NCI-H1436 treated with DMSO at 0.1 percent for 48 hours (cell line): ENCODE data around the gene RND2.
"Not testable (repeated sequence)": the region's sequence is repeated elsewhere in the genome, so short reads cannot be mapped to it uniquely, and the experiment has no call there.

ENCODE experiments used
- DNase-seq: peaks from one replicate; lab custom pipeline; 2025; lab: John Stamatoyannopoulos, UW

RND2 gene

GRCh38 chr17:43027091-43028032 is 2.3 kb downstream of the RND2 start:
- no peak for DNase-seq

- no peak for DNase-seq
These were observed 3.3 kb downstream of the RND2 start for GRCh38 chr17:43028221-43028861.

DNA sequence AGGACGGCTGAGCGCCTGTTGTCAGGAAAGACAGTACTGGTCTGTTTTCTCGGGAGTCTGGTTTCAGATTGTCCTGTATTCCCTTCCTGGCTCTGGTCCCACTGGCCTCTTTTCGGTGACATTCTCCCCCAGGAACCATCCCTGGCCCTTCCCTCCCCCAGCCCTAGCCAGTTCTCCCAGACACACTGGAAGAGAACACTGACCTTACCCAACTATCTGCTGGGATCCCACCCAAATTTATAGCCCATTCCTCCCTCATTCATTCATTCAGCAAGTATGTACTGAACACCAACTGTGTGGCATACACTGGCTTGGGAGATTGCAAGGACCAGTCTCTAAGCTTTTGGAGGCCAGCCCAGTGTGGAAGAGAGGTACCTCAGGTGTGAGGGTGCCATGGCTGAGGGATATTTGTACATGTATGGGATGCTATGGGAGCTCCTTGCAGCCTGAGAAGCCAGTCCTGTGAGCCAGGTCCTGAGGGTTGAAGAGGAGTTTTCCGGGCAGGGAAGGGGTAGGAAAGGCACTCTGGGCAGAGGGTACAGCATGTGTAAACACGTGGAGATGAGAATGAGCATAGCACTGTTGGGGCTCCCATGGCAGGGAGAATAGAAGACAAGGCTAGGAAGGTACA is 5.2 kb downstream of the RND2 start:
- no peak for DNase-seq

- DNase-seq, result no peak
These were observed 6.6 kb downstream of the RND2 start for GRCh38 chr17:43031666-43032065.

- DNase-seq, result no peak
These were observed 9.2 kb downstream of the RND2 start for GRCh38 chr17:43033948-43034881.

- DNase-seq, result no peak
These were observed 9.9 kb downstream of the RND2 start for GRCh38 chr17:43034894-43035293.

DNA sequence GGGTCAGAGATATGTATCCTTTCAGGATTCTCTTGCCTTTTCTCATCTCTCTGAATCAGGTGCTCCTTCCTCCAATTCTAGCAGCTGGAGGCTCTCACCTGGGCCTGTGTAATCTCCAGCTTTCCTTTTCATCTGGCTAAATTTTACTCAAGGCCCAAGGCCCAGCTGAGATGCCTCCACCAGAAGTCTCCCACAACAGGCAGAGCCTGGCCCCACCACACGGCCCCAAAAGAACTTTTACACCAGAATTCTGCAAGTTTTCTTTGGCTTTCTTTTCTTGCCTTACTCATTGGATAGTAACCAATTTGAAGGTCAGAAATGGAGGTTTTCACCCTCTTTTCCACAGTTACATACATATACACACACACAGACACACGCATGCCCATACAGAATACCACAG is 14.6 kb downstream of the RND2 start:
- no peak for DNase-seq

GRCh38 chr17:43040655-43041054 is 15.6 kb downstream of the RND2 start:
- DNase-seq, result no peak

DNA sequence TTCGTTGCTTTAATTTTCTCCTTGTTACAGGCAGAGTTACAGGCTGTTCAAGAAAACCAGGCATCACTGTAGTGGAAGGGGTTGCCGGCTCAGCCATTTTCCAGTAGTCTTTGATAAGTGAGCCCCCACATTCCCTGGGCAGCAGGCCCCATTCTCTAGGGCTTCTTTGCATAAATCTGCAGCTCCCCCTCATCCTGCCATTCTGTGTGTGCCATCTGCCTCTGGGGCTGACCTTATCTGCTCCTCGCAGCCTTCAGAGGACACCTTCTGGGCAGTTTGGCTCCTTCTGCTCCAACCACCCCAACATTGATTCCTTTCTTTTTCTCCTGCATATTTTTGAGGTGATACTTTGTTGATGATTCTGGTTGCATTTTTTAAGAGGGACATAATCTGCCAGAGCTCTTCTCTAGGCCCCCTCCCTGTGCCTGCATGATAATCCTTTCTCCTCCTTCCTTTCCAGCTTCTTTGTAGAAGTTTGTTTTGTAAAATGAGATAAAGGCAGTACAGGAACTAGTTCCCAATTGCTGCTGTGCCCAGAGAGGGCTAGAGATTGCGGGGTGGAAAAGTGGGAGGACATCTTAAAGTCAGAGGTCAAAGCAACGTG is 17.1 kb downstream of the RND2 start:
- DNase-seq, result no peak

DNA sequence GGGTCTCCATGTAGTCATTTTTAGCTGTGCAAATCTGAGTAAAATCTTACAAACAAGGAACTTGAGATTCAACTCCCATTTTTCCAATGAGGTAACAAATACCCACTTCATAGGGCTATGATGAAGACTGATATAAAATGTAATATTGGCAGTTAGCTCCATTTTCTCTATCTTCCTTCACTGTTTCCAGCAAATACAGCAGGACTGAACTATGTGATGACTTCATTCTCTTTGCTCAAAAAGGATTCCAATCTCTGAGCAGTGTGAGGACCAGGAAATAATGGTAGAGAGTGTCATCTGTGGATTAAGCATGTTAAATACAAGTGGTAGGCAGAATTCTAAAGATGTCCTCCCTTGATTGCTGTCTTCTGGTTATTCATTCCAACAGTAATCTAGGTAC is 18.3 kb downstream of the RND2 start:
- DNase-seq, result no peak

GRCh38 chr17:43044024-43044423 is 19.0 kb downstream of the RND2 start:
- no peak for DNase-seq

DNA sequence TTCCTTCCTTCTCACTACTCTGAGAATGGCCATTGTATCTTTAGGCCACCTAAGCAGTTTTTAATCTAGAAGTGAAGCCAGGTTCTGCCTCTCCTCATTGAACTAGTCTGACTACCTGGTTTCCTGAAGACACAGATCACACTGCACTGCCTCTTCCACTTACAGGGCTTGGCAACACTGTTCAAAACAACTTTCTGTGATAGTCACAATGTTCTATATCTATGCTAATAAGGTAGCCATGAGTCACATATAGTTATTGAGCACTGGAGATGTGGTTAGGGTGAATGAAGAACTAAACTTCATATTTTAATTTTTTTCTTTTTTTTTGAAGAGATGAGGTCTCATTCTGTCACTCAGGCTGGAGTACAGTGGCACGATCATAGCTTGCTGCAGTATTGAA is 26.9 kb downstream of the RND2 start:
- DNase-seq, result no peak

- not testable (repeated sequence) for DNase-seq
These were observed 28.0 kb downstream of the RND2 start for GRCh38 chr17:43053008-43053407.

- DNase-seq, result no peak
These were observed 31.0 kb downstream of the RND2 start for GRCh38 chr17:43056051-43056450.

DNA sequence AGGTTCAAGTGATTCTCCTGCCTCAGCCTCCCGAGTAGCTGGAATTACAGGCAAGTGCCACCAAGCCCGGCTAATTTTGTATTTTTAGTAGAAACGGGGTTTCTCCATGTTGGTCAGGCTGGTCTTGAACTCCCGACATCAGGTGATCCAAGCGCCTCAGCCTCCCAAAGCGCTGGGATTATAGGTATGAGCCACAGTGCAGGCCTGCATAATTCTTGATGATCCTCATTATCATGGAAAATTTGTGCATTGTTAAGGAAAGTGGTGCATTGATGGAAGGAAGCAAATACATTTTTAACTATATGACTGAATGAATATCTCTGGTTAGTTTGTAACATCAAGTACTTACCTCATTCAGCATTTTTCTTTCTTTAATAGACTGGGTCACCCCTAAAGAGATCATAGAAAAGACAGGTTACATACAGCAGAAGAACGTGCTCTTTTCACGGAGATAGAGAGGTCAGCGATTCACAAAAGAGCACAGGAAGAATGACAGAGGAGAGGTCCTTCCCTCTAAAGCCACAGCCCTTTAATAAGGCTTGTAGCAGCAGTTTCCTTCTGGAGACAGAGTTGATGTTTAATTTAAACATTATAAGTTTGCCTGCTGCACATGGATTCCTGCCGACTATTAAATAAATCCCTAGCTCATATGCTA is 38.1 kb downstream of the RND2 start:
- DNase-seq, result no peak

- no peak for DNase-seq
These were observed 43.7 kb downstream of the RND2 start for GRCh38 chr17:43068570-43069367.

- no peak for DNase-seq
These were observed 44.4 kb downstream of the RND2 start for GRCh38 chr17:43069368-43069898.

- no peak for DNase-seq
These were observed 45.2 kb downstream of the RND2 start for GRCh38 chr17:43070257-43070656.

DNA sequence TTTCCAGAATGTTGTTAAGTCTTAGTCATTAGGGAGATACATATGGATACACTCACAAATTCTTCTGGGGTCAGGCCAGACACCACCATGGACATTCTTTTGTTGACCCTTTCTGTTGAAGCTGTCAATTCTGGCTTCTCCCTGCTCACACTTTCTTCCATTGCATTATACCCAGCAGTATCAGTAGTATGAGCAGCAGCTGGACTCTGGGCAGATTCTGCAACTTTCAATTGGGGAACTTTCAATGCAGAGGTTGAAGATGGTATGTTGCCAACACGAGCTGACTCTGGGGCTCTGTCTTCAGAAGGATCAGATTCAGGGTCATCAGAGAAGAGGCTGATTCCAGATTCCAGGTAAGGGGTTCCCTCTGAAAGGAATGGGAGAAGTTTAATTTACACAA is 45.8 kb downstream of the RND2 start:
- DNase-seq, result no peak

DNA sequence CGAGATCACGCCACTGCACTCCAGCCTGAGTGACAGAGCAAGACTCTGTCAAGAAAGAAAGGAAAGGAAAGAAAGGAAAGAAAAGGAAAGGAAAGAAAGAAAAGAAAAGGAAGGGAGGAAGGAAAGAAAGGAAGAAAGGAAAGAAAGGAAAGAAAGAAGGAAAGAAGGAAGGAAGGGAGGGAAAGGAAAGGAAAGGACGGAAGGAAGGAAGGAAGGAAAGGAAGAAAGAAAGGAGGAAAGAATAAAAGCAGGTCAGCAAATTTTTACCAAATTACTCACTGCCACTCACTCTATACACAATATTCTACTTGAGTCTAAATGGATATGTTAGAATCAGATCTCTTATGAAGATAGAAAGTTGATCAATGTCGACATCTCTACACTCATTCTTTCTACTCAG is 49.8 kb downstream of the RND2 start:
- DNase-seq, result no peak
